GM10847 (cell line): ENCODE data around the gene ZER1.
A peak's percentile ranks its signal among the peaks of the same experiment; 100 is the strongest.

Experiments
- POLR2A ChIP-seq: IDR thresholded peaks from 2 replicates; pipeline ENCODE4 v1.6.1; 2011; ENCODE audit not compliant: insufficient read length; ENCODE audit errors: extremely low read depth

The ZER1 gene

GRCh38 chr9:128701227-128701854 is 70.4 kb downstream of the ZER1 start:
- TF ChIP-seq POLR2A, result no peak

DNA sequence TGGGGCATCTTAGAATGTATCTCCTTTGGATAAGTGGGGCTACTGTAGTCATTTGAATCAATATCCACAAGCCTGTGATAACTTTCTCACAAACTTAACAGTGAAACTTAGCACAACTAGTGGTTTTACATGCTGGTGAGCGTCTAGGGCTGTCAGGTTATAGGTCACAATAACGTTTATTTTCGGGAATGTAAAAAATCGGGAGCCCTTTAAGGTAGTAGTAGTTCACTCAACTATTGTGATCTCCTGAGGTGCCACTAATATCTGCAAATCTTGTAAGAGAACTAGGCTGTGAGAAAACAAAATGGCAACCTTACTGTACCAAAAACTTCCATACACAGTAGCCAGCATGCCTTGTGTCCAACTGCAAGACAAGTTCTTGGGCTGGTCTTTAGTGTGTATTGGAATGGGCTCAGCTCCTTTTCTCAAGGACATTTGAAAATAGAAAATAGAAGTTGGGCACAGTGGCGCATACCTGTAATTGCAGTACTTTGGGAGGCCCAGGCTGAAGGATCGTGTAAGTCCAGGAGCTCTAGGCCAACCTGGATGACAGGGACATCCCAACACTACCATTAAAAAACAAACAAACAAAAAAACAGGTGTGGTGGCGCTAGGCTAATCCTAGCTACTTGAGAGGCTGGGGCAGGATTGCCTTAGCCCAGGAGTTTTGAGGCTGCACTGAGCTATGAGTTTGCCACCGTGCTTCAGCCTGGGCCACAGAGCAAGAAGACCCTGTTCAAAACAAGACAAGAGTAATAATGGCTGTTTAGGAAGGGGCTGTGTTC is 74.6 kb downstream of the ZER1 start:
- TF ChIP-seq POLR2A, result no peak

GRCh38 chr9:128694344-128694743 is 77.4 kb downstream of the ZER1 start:
- TF ChIP-seq POLR2A, result no peak

- no peak for TF ChIP-seq POLR2A
Observed at GRCh38 chr9:128690684-128691034, 81.1 kb downstream of the ZER1 start.

DNA sequence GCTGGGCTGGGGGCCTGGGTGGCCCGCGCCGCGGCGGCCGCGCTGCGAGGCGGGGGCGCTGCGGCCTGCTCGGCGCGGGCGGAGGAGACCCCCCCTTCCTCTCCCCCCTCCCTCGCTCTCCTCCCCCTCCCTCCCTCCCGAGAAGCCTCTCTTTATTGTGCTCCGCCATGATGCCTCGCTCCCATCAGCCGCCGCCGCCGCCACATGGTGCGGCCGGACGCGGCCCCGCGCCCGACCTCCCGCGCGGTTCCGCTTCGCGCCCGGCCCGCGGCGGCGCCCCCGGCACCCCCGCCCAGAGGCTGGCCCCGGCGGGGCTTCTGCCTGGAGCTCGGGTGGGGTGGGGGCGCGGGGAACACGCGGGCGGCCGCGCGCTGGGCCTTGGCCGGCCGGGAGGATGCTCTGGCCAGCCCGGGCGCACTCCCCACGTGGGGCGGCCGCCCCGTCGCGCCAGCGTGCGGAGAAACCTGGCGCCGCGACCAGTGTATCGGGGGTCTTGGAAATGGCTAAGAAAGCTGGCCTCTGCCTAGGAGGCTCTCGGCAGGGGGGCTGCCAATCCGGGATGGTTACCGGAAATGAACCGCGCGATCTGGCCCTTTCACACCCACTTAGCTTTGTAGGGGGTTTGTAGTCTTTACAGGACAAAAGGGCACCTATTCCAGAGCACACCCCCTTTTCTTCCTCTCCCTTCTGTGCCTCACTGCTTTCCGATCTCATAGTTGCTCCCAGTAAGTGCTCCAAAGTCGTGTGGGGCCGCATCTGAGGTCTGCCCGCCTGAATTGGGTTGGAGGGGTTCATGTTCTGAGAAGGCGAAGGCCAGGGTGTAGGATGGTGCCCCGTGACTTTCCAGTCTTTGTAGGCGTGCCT is 81.7 kb downstream of the ZER1 start:
- TF ChIP-seq POLR2A, result peak; percentile 12

- no peak for TF ChIP-seq POLR2A
Observed at GRCh38 chr9:128689293-128689774, 82.4 kb downstream of the ZER1 start.

DNA sequence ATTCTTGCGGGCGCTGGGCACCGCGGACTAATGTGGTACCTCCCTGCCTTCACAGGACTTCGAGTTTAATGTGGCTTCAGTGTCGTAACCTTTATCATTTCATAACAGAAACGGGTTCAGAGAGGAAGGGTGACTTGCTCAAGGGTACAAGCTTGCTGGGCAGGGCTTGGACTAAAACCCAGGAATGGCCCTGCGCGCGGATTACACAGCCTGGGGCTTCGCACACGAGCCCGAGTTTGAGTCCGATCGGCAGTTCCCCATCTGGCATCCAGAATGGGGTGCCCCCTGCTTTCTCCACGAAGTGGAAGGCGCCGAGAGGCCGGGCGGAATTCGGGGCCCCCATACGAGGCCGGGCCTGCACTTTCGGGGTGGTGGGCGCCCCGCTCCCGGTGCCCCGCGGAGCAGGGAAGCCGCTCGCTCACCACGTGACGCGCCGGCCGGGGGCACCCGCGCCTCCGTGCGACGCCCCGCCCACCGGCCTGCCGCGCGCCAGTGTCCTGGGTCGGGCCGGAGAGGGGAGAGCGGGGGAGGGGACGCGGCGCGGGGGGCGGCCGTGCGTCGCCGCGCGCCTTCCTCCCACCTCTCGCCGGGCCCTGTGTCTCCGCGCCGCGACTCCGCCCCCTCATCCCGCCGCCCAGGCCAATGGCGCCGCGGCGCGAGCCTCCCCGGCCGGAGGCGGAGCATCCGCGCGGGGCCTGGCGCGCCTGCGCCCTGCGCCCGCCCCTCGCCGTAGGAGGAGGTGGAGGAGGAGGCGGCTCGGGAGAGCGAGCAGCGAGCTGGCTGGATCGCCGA is 83.0 kb downstream of the ZER1 start, which contains the start of gene SET:
Gene SET (plus strand): TSS at position 722 of the 792 bp plus-strand sequence. CDS start 361 bp downstream, outside the sequence.
- TF ChIP-seq POLR2A, result peak; percentile 83

DNA sequence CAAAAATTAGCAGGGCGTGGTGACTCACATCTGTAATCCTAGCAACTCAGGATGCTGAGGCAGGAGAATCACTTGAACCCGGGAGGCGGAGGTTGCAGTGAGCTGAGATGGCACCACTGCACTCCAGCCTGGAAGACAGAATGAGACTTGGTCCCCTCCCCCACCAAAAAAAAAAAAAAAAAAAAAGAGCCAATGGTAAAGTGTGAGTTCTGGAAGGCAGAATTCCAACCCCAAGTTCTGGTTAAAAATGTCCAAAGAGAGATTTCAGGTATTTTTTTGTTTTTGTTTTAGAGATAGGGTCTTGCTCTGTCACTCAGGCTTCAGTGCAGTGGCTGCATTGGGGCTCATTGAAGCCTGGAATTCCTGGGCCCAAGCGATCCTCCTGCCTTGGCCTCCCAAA is 84.3 kb downstream of the ZER1 start:
- no peak for TF ChIP-seq POLR2A

DNA sequence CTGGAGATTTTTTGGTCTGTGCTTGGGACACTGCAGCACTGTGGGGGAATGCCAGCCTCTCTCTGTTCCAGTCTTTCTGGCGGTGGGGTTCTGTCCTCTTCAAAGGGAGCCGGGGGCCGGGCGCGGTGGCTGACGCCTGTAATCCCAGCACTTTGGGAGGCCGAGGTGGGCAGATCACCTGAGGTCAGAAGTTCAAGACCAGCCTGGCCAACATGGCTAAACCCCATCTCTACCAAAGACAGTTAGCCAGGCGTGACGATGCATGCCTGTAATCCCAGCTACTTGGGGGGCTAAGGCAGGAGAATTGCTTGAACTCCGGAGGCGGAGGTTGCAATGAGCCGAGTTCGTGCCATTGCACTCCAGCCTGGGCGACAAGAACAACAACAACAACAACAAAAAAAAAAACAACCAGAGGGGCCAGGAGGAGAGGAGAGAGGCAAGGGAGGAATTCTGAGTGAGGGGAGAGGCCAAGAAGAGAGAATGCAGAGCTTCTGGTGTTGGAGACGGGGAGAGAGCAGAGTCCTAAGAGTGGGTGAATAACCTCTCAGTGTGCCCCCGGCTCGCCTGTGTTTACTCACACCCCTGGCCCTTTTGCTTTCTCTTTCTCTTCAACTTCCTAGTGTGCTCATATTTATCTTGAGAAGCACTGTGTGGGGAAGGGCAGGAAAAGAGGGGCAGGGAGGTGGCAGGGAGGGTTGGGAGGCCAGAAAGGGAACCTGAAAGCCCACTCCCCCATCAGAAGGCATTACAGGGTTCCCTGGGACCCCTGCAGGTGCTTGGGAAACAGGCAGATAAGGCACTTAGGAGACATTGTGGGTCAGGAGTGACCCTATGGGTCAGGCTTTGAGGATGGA is 85.9 kb downstream of the ZER1 start:
- no peak for TF ChIP-seq POLR2A

GRCh38 chr9:128684325-128685199 is 87.2 kb downstream of the ZER1 start:
- TF ChIP-seq POLR2A, result peak; percentile 88

DNA sequence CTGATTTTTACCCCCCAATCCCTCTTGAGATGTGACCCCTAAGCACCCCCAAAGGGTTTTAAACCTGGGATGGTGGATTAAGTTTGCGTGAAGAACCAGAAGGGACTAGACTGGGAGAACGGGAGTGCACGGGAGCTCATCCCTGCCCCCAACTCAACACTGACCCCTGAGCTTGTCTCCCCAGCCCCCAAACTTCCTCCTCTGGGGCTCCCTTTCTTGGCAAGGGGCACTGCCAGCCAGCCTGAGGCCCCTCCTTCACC is 87.7 kb downstream of the ZER1 start:
- TF ChIP-seq POLR2A, result no peak

- TF ChIP-seq POLR2A, result peak; percentile 72
Observed at GRCh38 chr9:128683340-128684064, 88.2 kb downstream of the ZER1 start.
